ENCODE measurements around the gene TEX2.
"Not testable (repeated sequence)": the region's sequence is repeated elsewhere in the genome, so short reads cannot be mapped to it uniquely, and the experiment has no call there.

TEX2 gene

DNA sequence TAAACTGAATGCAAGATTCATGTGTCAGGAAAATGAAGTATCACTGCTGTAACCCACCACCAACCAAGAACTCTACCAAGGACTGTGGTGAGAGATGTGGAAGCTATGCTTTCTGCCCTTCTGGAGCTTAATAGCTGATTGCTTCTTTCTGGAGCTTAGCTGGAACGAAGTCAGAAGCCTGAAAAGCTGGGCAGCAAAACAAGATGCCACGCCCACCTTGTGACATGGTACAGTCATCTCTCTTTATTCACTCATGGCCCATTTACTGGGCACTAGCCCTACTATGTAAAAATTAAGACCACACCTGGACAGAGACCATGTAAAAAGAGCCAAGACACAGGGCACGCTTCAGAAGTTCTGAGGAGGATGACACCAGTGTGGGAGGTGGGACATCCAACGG, 48.1 kb downstream of the TEX2 start:
- TF ChIP-seq CTCF (IDR thresholded peaks at IDR 0.05; ENCODE audit: control insufficient read depth, extremely low read depth, insufficient read depth), result no peak

DNA sequence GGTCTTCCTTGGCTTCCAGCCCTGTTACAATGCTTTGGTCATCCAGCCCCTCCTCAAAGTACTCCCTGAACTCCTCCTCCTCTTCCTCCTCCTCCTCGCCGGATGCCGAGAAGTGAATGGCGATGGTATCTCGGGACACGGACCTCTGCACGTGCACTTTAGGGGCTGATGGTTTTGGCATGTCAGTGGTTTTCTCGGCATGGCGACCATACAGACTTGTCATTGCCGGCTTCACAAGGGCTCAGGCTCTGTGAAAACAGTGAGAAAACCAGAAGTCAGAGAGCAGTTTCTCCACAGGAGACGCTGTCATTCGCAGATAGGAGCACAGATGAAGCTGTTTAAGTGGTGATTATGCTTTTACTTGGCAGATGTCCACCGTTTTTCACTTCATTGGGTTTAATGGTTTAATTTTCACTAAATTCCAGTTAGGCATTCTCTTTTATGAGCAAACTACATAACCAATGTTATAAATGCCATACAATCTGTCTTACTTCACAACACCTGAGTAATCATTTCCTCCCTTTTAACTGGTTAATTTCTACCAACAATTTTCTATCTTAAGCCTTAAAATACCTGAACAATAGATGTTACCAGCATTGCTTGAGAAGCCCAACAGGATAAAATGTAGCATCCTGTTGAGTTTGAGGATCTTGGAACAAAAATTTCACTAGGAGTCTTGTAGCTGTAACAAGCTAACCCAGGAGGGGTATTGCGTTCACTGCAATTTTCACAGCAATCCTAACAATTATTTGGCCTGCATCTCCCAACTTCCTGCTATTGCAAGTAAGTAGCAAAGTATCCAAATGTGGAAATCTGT, 48.9 kb downstream of the TEX2 start:
- TF ChIP-seq CTCF (IDR thresholded peaks at IDR 0.05; ENCODE audit: control insufficient read depth, extremely low read depth, insufficient read depth), result no peak
- DNase-seq (ENCODE audit: low read depth), result no peak
- no peak overlapping the region for H3K4me3 ChIP-seq (ENCODE audit: low read depth, low read length)

More for the DNA sequence above, 48.1 kb downstream of the TEX2 start:
- no peak for DNase-seq (ENCODE audit: low read depth)
- no peak overlapping the region for H3K4me3 ChIP-seq (ENCODE audit: low read depth, low read length)

DNA sequence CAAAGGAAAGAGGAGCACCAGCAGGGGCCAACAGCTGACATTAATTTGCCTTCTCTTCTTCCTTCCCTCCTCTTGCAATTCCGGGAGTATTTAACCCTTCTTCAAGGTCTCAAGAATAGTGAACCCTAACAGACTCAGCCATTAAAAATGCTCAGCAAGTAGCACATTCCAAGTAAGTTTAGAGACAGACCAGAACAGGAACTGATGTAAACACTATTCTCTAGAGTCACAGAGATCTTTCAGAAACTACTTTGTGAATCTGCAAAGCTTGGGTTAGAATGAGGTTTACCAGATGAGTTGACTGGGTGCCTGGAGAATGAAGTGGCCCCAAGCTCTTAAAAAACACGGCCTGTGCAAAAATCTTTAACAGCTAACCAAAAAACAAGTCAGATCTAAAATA, 50.9 kb downstream of the TEX2 start:
- no peak overlapping the region for H3K4me3 ChIP-seq (ENCODE audit: low read depth, low read length)
- TF ChIP-seq CTCF (IDR thresholded peaks at IDR 0.05; ENCODE audit: control insufficient read depth, extremely low read depth, insufficient read depth), result no peak
- no peak for DNase-seq (ENCODE audit: low read depth)

GRCh38 chr17:64209983-64210382, 53.1 kb downstream of the TEX2 start:
- TF ChIP-seq CTCF (IDR thresholded peaks at IDR 0.05; ENCODE audit: control insufficient read depth, extremely low read depth, insufficient read depth), result no peak
- no peak for DNase-seq (ENCODE audit: low read depth)
- H3K4me3 ChIP-seq (ENCODE audit: low read depth, low read length), result no peak overlapping the region

DNA sequence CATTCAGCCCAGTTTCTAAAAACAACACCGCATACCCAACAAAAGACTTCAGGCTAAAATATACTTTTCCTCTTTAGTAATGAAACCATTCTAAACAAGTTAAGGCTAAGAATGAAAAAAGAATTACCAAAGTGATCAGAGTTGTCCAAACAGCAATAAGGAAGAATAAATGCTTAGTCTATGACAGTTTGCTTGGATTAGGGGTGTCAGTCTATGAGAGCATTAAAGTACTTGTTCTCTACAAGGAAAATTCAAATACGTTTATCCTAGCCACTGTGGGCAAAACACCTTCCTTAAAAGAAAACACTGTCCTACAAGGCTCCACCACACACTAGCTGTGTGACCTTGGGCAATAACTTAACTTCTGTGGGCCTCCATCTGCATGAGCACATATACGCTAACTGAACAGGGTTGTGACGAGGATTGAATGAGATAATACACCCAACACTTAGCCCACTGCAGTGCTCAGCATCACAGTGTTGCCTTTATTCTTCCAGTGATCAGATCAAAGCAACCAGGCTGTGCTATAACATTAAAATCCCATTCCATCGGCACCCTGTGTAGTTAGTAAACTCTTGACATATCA, 53.6 kb downstream of the TEX2 start:
- H3K4me3 ChIP-seq (ENCODE audit: low read depth, low read length), result no peak overlapping the region
- no peak for TF ChIP-seq CTCF (IDR thresholded peaks at IDR 0.05; ENCODE audit: control insufficient read depth, extremely low read depth, insufficient read depth)
- no peak for DNase-seq (ENCODE audit: low read depth)

DNA sequence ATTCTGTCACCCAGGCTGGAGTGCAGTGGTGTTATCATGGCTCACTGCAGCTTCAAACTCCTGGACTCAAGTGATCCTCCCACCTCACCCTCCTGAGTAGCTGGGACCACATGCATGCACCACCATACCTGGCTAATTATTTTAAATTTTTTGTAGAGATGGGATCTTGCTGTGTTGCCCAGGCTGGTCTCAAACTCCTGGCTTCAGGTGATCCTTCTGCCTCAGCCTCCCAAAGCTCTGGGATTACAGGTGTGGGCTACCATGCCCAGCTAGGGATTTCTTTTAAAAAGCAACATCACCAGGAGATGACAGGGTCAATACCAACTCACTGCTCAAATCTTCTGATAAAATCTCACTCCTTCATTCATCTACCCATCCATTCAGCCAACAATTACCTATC, 54.4 kb downstream of the TEX2 start:
- not testable (repeated sequence) for DNase-seq (ENCODE audit: low read depth); H3K4me3 ChIP-seq (ENCODE audit: low read depth, low read length)

GRCh38 chr17:64205804-64206203, 57.3 kb downstream of the TEX2 start:
- TF ChIP-seq CTCF (IDR thresholded peaks at IDR 0.05; ENCODE audit: control insufficient read depth, extremely low read depth, insufficient read depth), result no peak
- H3K4me3 ChIP-seq (ENCODE audit: low read depth, low read length), result no peak overlapping the region
- no peak for DNase-seq (ENCODE audit: low read depth)

Measured in LNCaP clone FGC (cell line).